BJ (cell line): ENCODE data around the gene ICE2. TPM values are rescaled to one million over a fixed set of nuclear protein-coding genes. Genes with fewer than 3 reads are reported as not detected.

ENCODE experiments used
- CTCF ChIA-PET: fragments of 350-600 bp; formaldehyde crosslinking; extraction: SDS; loops from one replicate; lab custom pipeline; 2021; ENCODE audit warnings: antibody characterized with exemption, inconsistent platforms; lab: Yijun Ruan, JAX
- POLR2A ChIA-PET: fragments of 300-600 bp; sonication (Branson Sonifier 250); formaldehyde crosslinking; extraction: SDS; loops from one replicate; lab custom pipeline; 2021; ENCODE audit warnings: antibody characterized with exemption; lab: Charles Lee
- DNase-seq: peaks from one replicate; pipeline ENCODE4 v3.0.0-alpha.2; 2011; ENCODE audit warnings: low read depth
- H3K27me3 ChIP-seq: 2 replicates; pipeline ENCODE4 v1.6.0; 2011; ENCODE audit warnings: low read length; ENCODE audit not compliant: control insufficient read depth, insufficient read depth
- H3K36me3 ChIP-seq: 2 replicates; pipeline ENCODE4 v1.5.1; 2011; ENCODE audit warnings: low read length; ENCODE audit not compliant: control insufficient read depth, insufficient read depth
- H3K4me3 ChIP-seq: 2 replicates; pipeline ENCODE4 v1.5.1; 2011; ENCODE audit warnings: low read depth, mild to moderate bottlenecking, control low read depth, low read length
- CTCF ChIP-seq: IDR thresholded peaks from 2 replicates; pipeline ENCODE4 v1.5.1; 2011; ENCODE audit warnings: low read depth, mild to moderate bottlenecking, control low read depth, inconsistent platforms, low read length, moderate library complexity; ENCODE audit not compliant: insufficient read depth
- polyA minus RNA-seq: library from RNA; depleted of rRNA, polyadenylated mRNA; stranded (reverse); fragments of >200 nt; gene quantifications from 2 replicates; pipeline ENCODE4 v1.2.3, GENCODE V29; 2011; rRNA and poly(A)+ RNA removed
- polyA plus RNA-seq: library from polyadenylated mRNA; depleted of rRNA; stranded (reverse); fragments of >200 nt; gene quantifications from 2 replicates; pipeline ENCODE4 v1.2.3, GENCODE V29; 2011; rRNA removed

Gene ICE2
- polyA plus RNA-seq (19.4 and 29.4 TPM in 2 replicates), polyA minus RNA-seq (17.1 and 19.1 TPM in 2 replicates)

GRCh38 chr15:60478566-60479360, at the start of gene ICE2:
Gene ICE2 (minus strand): TSS chr15:60479142. CDS start chr15:60477977, 1,165 bp downstream.
- DNase-seq: peak; percentile 66
- TF ChIP-seq CTCF: peak; percentile 14; the same call in 1 of the 2 replicates
- Histone ChIP-seq H3K27me3 (no peaks in the 10 kb centered on the region), H3K36me3 (0 out of 2 replicates have a peak, but pooled peaks cover 2% of the 10 kb centered on the region), H3K4me3 (peak within 1 kb of the TSS; percentile 81)
- POLR2A ChIA-PET: interaction anchor here (0.6 kb wide), 2 partner anchors 79 to 556 kb away, joined by 3 read pairs; no protein-coding TSS in a partner anchor
- CTCF ChIA-PET: interaction anchor here (0.5 to 1.3 kb wide), 2 partner anchors 151 to 157 kb away, joined by 4 to 5 read pairs; no protein-coding TSS in a partner anchor

- Histone ChIP-seq H3K4me3 (no peak overlapping the region), H3K27me3 (no peaks in the 10 kb centered on the region), H3K36me3 (no peaks in the 10 kb centered on the region)
- DNase-seq: no peak
- TF ChIP-seq CTCF: no peak
- ChIA-PET CTCF (interaction anchor here (0.6 to 1.0 kb wide), 2 partner anchors 9 to 1305 kb away, joined by 3 read pairs; no protein-coding TSS in a partner anchor), POLR2A (no interaction called here)
Measured at GRCh38 chr15:60528530-60528929, 49.6 kb upstream of the ICE2 start.

- no peak for DNase-seq
- ChIA-PET CTCF (interaction anchor here (0.7 to 0.9 kb wide), 2 partner anchors 9 to 1306 kb away, joined by 3 to 4 read pairs; no protein-coding TSS in a partner anchor), POLR2A (no interaction called here)
- no peaks in the 10 kb centered on the region for H3K27me3 ChIP-seq
- no peak overlapping the region for H3K4me3 ChIP-seq
- TF ChIP-seq CTCF: no peak
- no peaks in the 10 kb centered on the region for H3K36me3 ChIP-seq
Measured at GRCh38 chr15:60527456-60527855, 48.5 kb upstream of the ICE2 start.

GRCh38 chr15:60526127-60526616, 47.2 kb upstream of the ICE2 start:
- Histone ChIP-seq H3K4me3 (no peak overlapping the region), H3K27me3 (no peaks in the 10 kb centered on the region), H3K36me3 (no peaks in the 10 kb centered on the region)
- CTCF ChIA-PET: interaction anchor here (1.5 kb wide), 1 partner anchor 10 kb away, joined by 5 read pairs; no protein-coding TSS in a partner anchor
- POLR2A ChIA-PET: no interaction called here
- DNase-seq: no peak
- no peak for TF ChIP-seq CTCF
